IPS-NIHi7 (cell line): Measurements from ENCODE around the gene PMM1.
"Not testable (repeated sequence)": the region's sequence is repeated elsewhere in the genome, so short reads cannot be mapped to it uniquely, and the experiment has no call there.

ENCODE experiments used
- DNase-seq: peaks from one replicate; pipeline ENCODE4 v3.0.0; 2012; ENCODE audit warnings: mixed read lengths; ENCODE audit errors: extremely low spot score

Gene PMM1

GRCh38 chr22:41563051-41563711, 26.5 kb downstream of the PMM1 start:
- DNase-seq = peak; percentile 47

GRCh38 chr22:41562461-41562860, 27.2 kb downstream of the PMM1 start:
- DNase-seq = no peak

GRCh38 chr22:41561788-41562187, 27.9 kb downstream of the PMM1 start:
- no peak for DNase-seq

DNA sequence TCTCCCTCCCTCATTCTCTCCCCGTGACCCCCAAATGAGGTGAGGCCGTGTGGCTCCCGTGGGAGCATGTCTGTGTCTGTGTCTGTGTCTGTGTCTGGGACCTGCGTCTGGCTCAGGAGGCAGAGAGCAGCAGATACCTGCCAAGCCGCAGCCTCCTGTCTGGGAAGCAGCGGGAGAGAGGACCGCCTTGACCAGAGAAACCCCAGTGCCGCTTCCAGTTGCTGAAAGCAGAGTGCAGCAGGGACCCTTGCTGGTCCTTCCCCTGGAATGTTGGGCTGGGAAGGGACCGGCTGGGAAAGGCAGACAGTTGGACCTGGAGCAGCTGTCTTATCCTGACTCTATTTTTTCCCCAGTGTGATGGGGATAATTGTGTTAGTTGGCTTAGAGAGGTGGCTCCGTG, 28.3 kb downstream of the PMM1 start:
- DNase-seq = peak; percentile 56

GRCh38 chr22:41560095-41560471, 29.6 kb downstream of the PMM1 start:
- no peak for DNase-seq

DNA sequence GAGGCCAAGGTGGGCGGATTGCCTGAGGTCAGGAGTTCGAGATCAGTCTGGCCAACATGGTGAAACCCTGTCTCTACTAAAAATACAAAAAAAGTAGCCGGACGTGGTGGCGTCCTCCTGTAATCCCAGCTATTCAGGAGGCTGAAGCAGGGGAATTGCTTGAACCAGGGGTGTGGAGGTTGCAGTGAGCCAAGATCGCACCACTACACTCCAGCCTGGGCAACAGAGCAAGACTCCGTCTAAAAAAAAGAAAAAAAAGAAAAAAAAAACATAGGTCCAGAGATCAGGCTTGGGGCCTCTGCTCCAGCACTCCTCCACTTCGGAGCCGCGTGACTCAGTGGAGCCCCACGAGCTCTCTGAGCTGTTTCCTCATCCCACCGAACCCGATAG, 31.4 kb downstream of the PMM1 start:
- DNase-seq = not testable (repeated sequence)

DNA sequence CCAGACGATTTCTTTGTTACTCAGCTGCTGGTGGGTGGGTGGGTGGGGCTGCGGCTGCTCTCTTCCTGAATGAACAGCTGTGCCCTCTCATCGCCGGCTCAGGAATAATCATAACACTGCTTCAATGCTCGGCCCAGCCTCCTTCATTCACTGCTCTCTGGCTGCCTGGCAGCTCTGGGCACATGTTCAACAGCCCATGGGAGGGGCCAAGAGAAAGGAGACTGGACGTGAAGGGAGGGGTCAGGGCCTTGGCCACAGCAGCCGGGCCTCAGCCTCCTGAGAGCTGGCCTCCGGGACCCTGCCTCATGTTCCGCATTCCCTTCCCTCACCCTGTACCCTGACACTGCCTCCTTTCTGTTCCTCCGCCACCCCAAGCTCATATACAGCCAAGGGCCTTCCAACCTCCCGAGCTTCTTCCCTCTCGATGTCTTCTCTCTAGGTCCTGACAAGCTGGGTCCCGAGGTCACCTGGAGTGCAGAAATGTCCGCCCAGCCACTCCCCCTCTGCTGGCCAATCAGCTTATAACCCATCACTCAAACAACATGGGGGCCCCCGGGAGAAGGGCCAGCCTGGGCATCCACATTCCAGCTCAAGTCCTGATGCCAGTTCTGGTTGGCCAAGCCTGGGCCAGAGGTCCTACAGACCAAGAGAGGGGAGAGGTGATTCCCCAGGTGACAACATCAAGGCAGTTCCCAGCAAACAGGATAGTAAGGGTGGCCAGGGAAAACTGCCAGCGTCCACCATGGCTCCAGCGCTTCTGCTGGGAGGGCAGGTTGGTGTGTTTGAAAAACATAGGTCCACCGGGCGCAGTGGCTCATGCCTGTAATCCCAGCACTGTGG, 32.0 kb downstream of the PMM1 start:
- peak; percentile 51 for DNase-seq

DNA sequence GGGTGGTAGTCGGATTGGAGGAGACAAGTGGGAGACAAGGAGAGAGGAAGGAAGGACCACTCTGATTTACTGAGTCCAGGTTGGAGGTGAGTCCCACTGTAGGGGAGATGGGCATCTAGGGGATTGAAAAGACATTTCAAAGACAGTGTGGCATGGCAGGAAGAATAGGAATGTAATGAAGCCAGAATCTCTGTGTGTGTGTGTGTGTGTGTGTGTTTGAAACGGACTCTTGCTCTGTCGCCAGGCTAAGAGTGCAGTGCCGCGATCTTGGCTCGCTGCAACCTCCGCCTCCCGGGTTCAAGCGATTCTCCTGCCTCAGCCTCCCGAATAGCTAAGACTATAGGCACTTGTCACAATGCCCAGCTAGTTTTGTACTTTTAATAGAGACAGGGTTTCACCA, 33.1 kb downstream of the PMM1 start:
- no peak for DNase-seq

- DNase-seq = no peak
Measured at GRCh38 chr22:41555325-41555982, 34.2 kb downstream of the PMM1 start.

- no peak for DNase-seq
Measured at GRCh38 chr22:41551877-41552582, 37.6 kb downstream of the PMM1 start.

DNA sequence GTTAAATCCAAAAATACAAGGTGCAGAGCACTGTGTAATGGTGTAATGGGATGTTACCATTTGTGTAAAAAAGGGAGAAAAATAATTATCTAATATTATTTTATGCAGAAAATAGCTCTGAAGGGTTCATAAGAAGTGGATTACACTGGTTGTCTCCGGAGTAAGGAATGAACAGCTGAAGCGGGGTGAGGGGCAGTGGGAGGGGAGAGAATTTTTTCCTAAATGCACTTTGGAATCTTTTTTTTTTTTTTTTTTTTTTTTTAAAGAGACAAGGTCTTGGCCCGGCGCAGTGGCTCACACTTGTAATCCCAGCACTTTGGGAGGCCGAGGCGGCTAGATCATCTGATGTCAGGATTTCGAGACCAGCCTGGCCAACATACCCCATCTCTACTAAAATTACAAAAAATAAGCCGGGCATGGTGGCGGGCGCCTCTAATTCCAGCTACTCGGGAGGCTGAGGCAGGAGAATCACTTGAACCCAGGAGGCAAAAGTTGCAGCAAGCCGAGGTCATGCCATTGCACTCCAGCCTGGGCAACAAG, 38.6 kb downstream of the PMM1 start:
- no peak for DNase-seq

GRCh38 chr22:41548830-41549211, 40.8 kb downstream of the PMM1 start:
- no peak for DNase-seq

DNA sequence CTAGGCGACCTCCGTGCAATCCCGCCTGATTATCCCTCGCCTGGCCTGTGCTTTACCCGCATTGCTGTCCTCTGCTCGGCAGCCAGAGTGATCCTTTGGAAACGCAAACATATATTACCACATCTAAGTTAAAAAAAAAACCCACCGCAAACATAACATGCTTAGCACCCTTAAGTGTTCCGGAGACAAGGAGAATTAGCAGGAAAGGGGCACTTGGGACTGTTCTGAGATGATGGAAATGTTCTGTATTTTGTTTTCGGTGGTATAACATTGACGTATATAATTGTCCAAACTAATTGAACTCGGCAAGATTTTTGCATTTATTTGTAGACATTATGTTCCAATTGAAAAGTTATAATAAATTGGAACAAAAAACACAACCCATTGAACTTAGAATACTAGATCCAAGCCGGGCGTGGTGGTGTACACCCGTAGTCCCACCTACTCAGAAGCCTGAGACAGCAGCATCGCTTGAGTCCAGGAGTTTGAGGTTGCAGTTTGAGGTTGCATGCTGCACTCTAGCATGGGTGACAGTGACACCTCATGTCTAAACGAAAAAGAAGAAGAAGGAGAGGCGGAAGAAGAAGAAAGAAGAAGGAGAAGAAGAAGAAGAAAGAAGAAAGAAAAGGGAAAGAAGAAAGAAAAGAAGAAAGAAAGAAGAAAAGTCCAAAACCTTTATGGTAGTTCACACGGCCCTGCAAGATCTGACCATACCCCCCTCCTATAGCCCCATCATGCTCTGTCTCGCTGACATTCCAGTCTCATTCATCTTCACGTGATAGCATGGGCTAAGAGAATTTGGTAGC, 44.8 kb downstream of the PMM1 start:
- no peak for DNase-seq

DNA sequence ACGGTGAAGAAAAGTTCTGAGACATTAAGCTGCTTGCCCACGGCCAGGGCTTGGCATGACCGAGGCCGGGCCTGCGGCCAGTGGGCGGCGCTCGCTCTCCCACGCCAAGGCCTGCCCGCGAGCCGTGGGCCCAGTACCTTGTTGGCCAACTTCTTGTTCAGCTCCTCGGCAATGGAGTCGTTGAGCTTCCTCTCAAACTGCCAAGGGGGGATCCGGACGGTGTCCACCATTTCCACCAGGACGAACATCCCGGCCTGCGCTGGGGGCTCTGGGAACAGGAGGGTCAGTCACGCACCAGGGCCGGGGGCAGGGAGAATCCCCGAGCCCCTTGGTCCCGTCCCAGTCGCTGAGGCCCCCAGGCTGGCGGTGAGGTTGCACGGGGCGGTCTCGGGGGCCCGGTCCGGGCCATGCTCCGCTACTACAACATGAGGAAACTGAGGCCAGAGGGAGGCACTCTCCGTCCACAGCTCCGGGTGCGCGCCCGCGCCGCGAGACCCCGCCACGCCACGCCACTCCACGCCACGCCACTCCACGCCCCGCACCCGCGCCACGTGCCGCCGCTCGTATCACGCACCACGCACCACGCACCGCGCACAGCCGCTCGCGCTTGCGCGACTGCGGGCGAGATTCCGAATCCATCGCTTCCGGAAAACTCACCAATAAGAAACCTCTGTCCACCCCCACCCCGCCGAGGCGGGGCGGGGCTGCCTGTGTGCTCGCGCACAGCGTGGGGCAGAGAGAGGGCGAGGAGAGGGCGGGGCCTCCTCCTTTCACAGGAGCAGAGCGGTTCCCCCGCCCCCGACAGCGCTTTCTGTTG, 45.6 kb downstream of the PMM1 start, which contains the start of gene POLR3H:
POLR3H (minus strand) TSS at position 617 of the 817 bp plus-strand sequence; CDS start at position 248, 369 bp downstream.
- peak; percentile 99 for DNase-seq

GRCh38 chr22:41542224-41542623, 47.4 kb downstream of the PMM1 start:
- no peak for DNase-seq

DNA sequence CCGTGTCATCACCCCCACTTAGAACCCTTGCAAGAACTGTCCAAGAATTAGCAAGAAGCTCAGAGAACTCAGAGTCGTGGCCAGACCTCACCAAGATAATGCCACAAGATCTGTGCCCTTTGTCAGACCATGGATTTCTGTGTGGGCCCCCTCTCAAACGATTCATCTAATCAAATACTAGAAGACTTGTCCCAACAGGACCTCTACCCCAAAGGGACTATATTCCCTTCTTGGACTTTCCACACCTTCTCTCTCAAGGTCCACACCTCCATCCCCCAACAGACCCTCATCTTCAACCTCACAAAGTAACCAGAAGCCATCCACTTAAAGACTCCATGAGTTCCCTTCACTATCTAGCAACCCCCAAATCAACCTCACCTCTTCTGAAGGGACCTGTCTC, 48.2 kb downstream of the PMM1 start:
- DNase-seq = no peak

DNA sequence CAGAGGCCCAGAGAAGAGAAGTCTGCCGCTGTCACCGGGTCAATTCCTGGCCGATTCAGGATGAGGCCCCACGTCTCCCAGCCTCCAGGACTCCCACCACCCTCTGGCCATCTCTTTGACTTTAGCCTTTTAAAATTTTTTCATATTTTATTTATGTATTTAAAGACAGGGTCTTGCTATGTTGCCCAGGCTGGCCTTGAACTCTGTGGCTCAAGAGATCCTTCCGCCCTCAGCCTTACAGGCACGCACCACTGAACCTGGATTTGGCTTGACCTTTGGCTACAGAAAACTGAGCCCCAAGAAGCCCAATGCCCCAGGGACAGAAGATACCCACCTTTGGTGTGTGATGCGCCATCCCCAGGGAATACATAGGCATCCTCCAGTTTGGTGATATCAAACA, 49.3 kb downstream of the PMM1 start:
- no peak for DNase-seq

GRCh38 chr22:41540006-41540315, 49.7 kb downstream of the PMM1 start:
- DNase-seq = no peak

DNA sequence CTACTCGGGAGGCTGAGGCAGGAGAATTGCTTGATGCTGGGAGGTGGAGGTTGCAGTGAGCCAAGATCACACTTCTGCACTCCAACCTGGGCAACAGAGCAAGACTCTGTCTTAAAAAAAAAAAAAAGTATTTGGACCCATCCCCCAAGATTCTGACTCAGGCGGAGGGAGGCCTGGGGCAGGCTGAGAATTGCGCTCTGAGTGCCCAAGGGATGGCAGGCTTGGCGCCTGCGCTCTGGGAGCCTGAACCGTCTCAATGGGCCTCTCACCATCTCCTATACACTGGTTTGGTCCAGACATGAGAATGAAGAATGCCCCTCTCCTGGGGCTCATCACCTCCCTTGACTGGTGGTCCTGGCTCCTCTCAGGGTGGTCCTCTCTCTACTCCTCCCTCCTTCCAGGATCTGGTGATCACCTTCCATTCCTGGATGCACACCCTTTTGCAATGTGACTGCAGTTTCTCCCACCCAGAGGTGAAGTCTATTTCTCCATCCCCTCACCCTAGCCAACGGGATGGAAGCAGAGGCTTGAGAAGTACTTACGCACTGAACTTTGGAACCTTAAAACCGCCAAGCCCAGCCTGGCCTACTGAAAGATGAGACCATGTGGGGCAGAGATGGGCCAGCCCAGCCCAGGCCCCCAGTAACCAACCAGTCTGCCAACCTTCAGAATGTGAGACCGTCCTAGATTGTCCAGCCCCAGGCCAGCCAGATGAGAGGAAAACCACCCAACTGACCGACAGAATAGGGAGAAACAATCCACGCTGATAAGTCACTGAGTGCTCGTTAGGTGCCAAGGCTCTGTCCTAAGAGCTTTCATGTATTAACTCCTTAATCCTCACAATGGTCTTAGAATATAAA, 50.3 kb downstream of the PMM1 start:
- DNase-seq = no peak
